Measurements from ENCODE around the gene PPM1H. TPM values are rescaled to one million over a fixed set of nuclear protein-coding genes. Genes with fewer than 3 reads are reported as not detected.
"Not testable (repeated sequence)": the region's sequence is repeated elsewhere in the genome, so short reads cannot be mapped to it uniquely, and the experiment has no call there.

The PPM1H gene
- polyA plus RNA-seq, 4 donors: 1.1 to 14.3 (median 3.2) TPM

GRCh38 chr12:62969695-62970094 is 34.7 kb upstream of the PPM1H start:
- Histone ChIP-seq H3K27me3 (ENCODE audit: control insufficient read depth in 3 of 3, insufficient read depth in 3 of 3, low read length in 3 of 3) (no peaks in the 10 kb centered on the region), H3K4me3 (ENCODE audit: low read depth in 1 of 3, low read length in 3 of 3) (no peak overlapping the region), H3K4me1 (ENCODE audit: control insufficient read depth in 3 of 3, insufficient read depth in 2 of 3, low read depth in 1 of 3, low read length in 2 of 3) (no peaks in the 10 kb centered on the region), H3K27ac (ENCODE audit: low read depth in 1 of 3, low read length in 2 of 3) (no peak overlapping the region), H3K9me3 (ENCODE audit: control insufficient read depth in 2 of 2, insufficient read depth in 1 of 2, low read depth in 1 of 2, low read length in 1 of 2) (no peaks in the 10 kb centered on the region), H3K36me3 (ENCODE audit: control insufficient read depth in 3 of 3, insufficient read depth in 2 of 3, low read depth in 1 of 3, low read length in 3 of 3) (no peaks in the 10 kb centered on the region)
- 81 to 88% (median 85%) methylated on average over 7 of the region's 7 CpGs for WGBS, 3 donors
- FAIRE-seq (no peak), DNase-seq (no peak)

GRCh38 chr12:62967701-62968100 is 32.8 kb upstream of the PPM1H start:
- no peak for DNase-seq
- Histone ChIP-seq H3K4me1 (ENCODE audit: control insufficient read depth in 3 of 3, insufficient read depth in 2 of 3, low read depth in 1 of 3, low read length in 2 of 3) (no peaks in the 10 kb centered on the region), H3K4me3 (ENCODE audit: low read depth in 1 of 3, low read length in 3 of 3) (no peak overlapping the region), H3K36me3 (ENCODE audit: control insufficient read depth in 3 of 3, insufficient read depth in 2 of 3, low read depth in 1 of 3, low read length in 3 of 3) (no peaks in the 10 kb centered on the region), H3K27ac (ENCODE audit: low read depth in 1 of 3, low read length in 2 of 3) (no peak overlapping the region), H3K27me3 (ENCODE audit: control insufficient read depth in 3 of 3, insufficient read depth in 3 of 3, low read length in 3 of 3) (no peaks in the 10 kb centered on the region), H3K9me3 (ENCODE audit: control insufficient read depth in 2 of 2, insufficient read depth in 1 of 2, low read depth in 1 of 2, low read length in 1 of 2) (no peaks in the 10 kb centered on the region)
- WGBS, 3 donors: 75 to 84% (median 82%) methylated on average over 2 of the region's 2 CpGs
- FAIRE-seq: no peak

DNA sequence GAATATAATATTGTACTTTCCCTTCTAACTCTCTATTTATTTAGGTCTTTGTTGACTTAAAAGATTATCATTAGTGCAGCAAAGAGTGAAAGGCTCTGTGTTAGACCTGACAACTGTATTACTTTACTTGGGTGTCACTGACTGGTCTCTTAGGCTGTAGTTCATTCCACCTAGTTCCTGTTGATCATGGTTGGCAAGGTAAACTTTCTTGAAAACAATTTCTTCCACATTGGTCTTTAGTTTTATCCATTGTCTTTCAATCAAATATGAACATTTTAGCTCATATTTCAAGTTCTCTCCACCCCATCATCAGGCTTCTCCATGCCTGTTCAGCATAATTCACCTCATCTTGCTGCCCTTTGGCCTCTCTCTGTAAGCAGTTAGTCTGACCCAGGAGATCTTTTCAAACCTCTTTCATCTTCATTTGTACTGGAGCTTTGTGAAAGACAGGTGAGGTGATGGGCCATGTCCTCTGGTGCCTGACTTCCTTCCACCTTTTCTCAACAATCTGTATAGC is 32.1 kb upstream of the PPM1H start:
- FAIRE-seq (no peak), DNase-seq (peak in 1 of 2 donors; percentile 21)
- no peaks in the 10 kb centered on the region for H3K9me3 ChIP-seq (ENCODE audit: control insufficient read depth in 2 of 2, insufficient read depth in 1 of 2, low read depth in 1 of 2, low read length in 1 of 2)
- peak overlapping the region in 1 of 3 donors; percentile 20 for H3K27ac ChIP-seq (ENCODE audit: low read depth in 1 of 3, low read length in 2 of 3)
- no peaks in the 10 kb centered on the region for H3K36me3 ChIP-seq (ENCODE audit: control insufficient read depth in 3 of 3, insufficient read depth in 2 of 3, low read depth in 1 of 3, low read length in 3 of 3)
- H3K4me1 ChIP-seq (ENCODE audit: control insufficient read depth in 3 of 3, insufficient read depth in 2 of 3, low read depth in 1 of 3, low read length in 2 of 3): no peaks in the 10 kb centered on the region
- no peaks in the 10 kb centered on the region for H3K27me3 ChIP-seq (ENCODE audit: control insufficient read depth in 3 of 3, insufficient read depth in 3 of 3, low read length in 3 of 3)
- no peak overlapping the region for H3K4me3 ChIP-seq (ENCODE audit: low read depth in 1 of 3, low read length in 3 of 3)

GRCh38 chr12:62966446-62966989 is 31.6 kb upstream of the PPM1H start:
- WGBS, 3 donors: 62 to 81% (median 68%) methylated on average over 8 of the region's 8 CpGs
- DNase-seq (peak; percentile 40 to 75), FAIRE-seq (peak; percentile 44)
- not testable (repeated sequence) for H3K4me1 ChIP-seq (ENCODE audit: control insufficient read depth in 3 of 3, insufficient read depth in 2 of 3, low read depth in 1 of 3, low read length in 2 of 3); H3K36me3 ChIP-seq (ENCODE audit: control insufficient read depth in 3 of 3, insufficient read depth in 2 of 3, low read depth in 1 of 3, low read length in 3 of 3); H3K27me3 ChIP-seq (ENCODE audit: control insufficient read depth in 3 of 3, insufficient read depth in 3 of 3, low read length in 3 of 3); H3K4me3 ChIP-seq (ENCODE audit: low read depth in 1 of 3, low read length in 3 of 3); H3K27ac ChIP-seq (ENCODE audit: low read depth in 1 of 3, low read length in 2 of 3); H3K9me3 ChIP-seq (ENCODE audit: control insufficient read depth in 2 of 2, insufficient read depth in 1 of 2, low read depth in 1 of 2, low read length in 1 of 2)

DNA sequence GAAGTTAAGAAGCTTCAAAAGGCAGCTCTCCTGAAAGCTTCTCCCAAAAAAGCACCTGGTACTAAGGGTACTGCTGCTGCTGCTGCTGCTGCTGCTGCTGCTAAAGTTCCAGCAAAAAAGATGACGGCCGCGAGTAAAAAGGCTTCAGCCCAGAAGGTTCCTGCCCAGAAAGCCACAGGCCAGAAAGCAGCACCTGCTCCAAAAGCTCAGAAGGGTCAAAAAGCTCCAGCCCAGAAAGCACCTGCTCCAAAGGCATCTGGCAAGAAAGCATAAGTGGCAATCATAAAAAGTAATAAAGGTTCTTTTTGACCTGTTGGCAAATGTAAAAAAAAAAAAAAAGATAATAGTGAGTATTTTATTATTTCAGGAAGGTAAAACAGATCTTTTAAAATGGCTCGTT is 30.8 kb upstream of the PPM1H start:
- FAIRE-seq; H3K4me1 ChIP-seq (ENCODE audit: control insufficient read depth in 3 of 3, insufficient read depth in 2 of 3, low read depth in 1 of 3, low read length in 2 of 3); H3K4me3 ChIP-seq (ENCODE audit: low read depth in 1 of 3, low read length in 3 of 3); H3K9me3 ChIP-seq (ENCODE audit: control insufficient read depth in 2 of 2, insufficient read depth in 1 of 2, low read depth in 1 of 2, low read length in 1 of 2); H3K36me3 ChIP-seq (ENCODE audit: control insufficient read depth in 3 of 3, insufficient read depth in 2 of 3, low read depth in 1 of 3, low read length in 3 of 3); H3K27me3 ChIP-seq (ENCODE audit: control insufficient read depth in 3 of 3, insufficient read depth in 3 of 3, low read length in 3 of 3); H3K27ac ChIP-seq (ENCODE audit: low read depth in 1 of 3, low read length in 2 of 3); DNase-seq: not testable (repeated sequence)
- WGBS, 3 donors: 8 to 59% (median 36%) methylated on average over 4 of the region's 4 CpGs

DNA sequence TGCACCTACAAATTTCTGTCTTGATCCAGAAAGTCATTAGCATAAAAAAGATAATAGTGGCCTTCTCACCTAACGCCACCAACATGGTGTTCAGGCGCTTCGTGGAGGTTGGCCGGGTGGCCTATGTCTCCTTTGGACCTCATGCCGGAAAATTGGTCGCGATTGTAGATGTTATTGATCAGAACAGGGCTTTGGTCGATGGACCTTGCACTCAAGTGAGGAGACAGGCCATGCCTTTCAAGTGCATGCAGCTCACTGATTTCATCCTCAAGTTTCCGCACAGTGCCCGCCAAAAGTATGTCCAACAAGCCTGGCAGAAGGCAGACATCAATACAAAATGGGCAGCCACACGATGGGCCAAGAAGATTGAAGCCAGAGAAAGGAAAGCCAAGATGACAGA is 30.3 kb upstream of the PPM1H start:
- not testable (repeated sequence) for H3K27me3 ChIP-seq (ENCODE audit: control insufficient read depth in 3 of 3, insufficient read depth in 3 of 3, low read length in 3 of 3); H3K27ac ChIP-seq (ENCODE audit: low read depth in 1 of 3, low read length in 2 of 3); FAIRE-seq; H3K4me1 ChIP-seq (ENCODE audit: control insufficient read depth in 3 of 3, insufficient read depth in 2 of 3, low read depth in 1 of 3, low read length in 2 of 3); DNase-seq; H3K9me3 ChIP-seq (ENCODE audit: control insufficient read depth in 2 of 2, insufficient read depth in 1 of 2, low read depth in 1 of 2, low read length in 1 of 2); H3K36me3 ChIP-seq (ENCODE audit: control insufficient read depth in 3 of 3, insufficient read depth in 2 of 3, low read depth in 1 of 3, low read length in 3 of 3); H3K4me3 ChIP-seq (ENCODE audit: low read depth in 1 of 3, low read length in 3 of 3)
- 49 to 87% (median 69%) methylated on average over 11 of the region's 11 CpGs for whole genome bisulfite sequencing, 3 donors

GRCh38 chr12:62963486-62964041 is 28.6 kb upstream of the PPM1H start:
- no peak for FAIRE-seq
- Histone ChIP-seq H3K36me3 (ENCODE audit: control insufficient read depth in 3 of 3, insufficient read depth in 2 of 3, low read depth in 1 of 3, low read length in 3 of 3) (no peaks in the 10 kb centered on the region), H3K27ac (ENCODE audit: low read depth in 1 of 3, low read length in 2 of 3) (no peak overlapping the region), H3K4me3 (ENCODE audit: low read depth in 1 of 3, low read length in 3 of 3) (no peak overlapping the region), H3K27me3 (ENCODE audit: control insufficient read depth in 3 of 3, insufficient read depth in 3 of 3, low read length in 3 of 3) (no peaks in the 10 kb centered on the region), H3K4me1 (ENCODE audit: control insufficient read depth in 3 of 3, insufficient read depth in 2 of 3, low read depth in 1 of 3, low read length in 2 of 3) (no peaks in the 10 kb centered on the region), H3K9me3 (ENCODE audit: control insufficient read depth in 2 of 2, insufficient read depth in 1 of 2, low read depth in 1 of 2, low read length in 1 of 2) (no peaks in the 10 kb centered on the region)
- DNase-seq: no peak
- WGBS, 3 donors: 74 to 83% (median 81%) methylated on average over 2 of the region's 2 CpGs

- Histone ChIP-seq H3K9me3 (ENCODE audit: control insufficient read depth in 2 of 2, insufficient read depth in 1 of 2, low read depth in 1 of 2, low read length in 1 of 2) (no peaks in the 10 kb centered on the region), H3K4me3 (ENCODE audit: low read depth in 1 of 3, low read length in 3 of 3) (no peak overlapping the region), H3K27me3 (ENCODE audit: control insufficient read depth in 3 of 3, insufficient read depth in 3 of 3, low read length in 3 of 3) (no peaks in the 10 kb centered on the region), H3K36me3 (ENCODE audit: control insufficient read depth in 3 of 3, insufficient read depth in 2 of 3, low read depth in 1 of 3, low read length in 3 of 3) (no peaks in the 10 kb centered on the region), H3K27ac (ENCODE audit: low read depth in 1 of 3, low read length in 2 of 3) (no peak overlapping the region), H3K4me1 (ENCODE audit: control insufficient read depth in 3 of 3, insufficient read depth in 2 of 3, low read depth in 1 of 3, low read length in 2 of 3) (peaks cover 0 to 4% (median 0%) of the 10 kb centered on the region in 3 donors)
- DNase-seq (no peak), FAIRE-seq (no peak)
- 91 to 100% (median 93%) methylated on average over 1 of the region's 1 CpG for whole genome bisulfite sequencing, 3 donors
Measured at GRCh38 chr12:62960324-62960723, 25.4 kb upstream of the PPM1H start.

GRCh38 chr12:62959745-62960144 is 24.8 kb upstream of the PPM1H start:
- no peaks in the 10 kb centered on the region for H3K36me3 ChIP-seq (ENCODE audit: control insufficient read depth in 3 of 3, insufficient read depth in 2 of 3, low read depth in 1 of 3, low read length in 3 of 3)
- 72 to 82% (median 75%) methylated on average over 8 of the region's 8 CpGs for WGBS, 3 donors

More at GRCh38 chr12:62959745-62960144, 24.8 kb upstream of the PPM1H start:
- no peaks in the 10 kb centered on the region for H3K9me3 ChIP-seq (ENCODE audit: control insufficient read depth in 2 of 2, insufficient read depth in 1 of 2, low read depth in 1 of 2, low read length in 1 of 2)
- no peak overlapping the region for H3K4me3 ChIP-seq (ENCODE audit: low read depth in 1 of 3, low read length in 3 of 3)
- FAIRE-seq: no peak
- no peaks in the 10 kb centered on the region for H3K27me3 ChIP-seq (ENCODE audit: control insufficient read depth in 3 of 3, insufficient read depth in 3 of 3, low read length in 3 of 3)
- H3K27ac ChIP-seq (ENCODE audit: low read depth in 1 of 3, low read length in 2 of 3): no peak overlapping the region
- peaks cover 0 to 4% (median 0%) of the 10 kb centered on the region in 3 donors for H3K4me1 ChIP-seq (ENCODE audit: control insufficient read depth in 3 of 3, insufficient read depth in 2 of 3, low read depth in 1 of 3, low read length in 2 of 3)
- no peak for DNase-seq
